CD8-positive, alpha-beta memory T cell (primary cell): ENCODE results near the gene USP35. TPM values are rescaled to one million over a fixed set of nuclear protein-coding genes. Genes with fewer than 3 reads are reported as not detected.

Source experiments
- CTCF ChIA-PET: fragments of 350-600 bp; sonication (Branson Sonifier 250); formaldehyde crosslinking; loops from one replicate; lab custom pipeline; 2021; ENCODE audit warnings: antibody characterized with exemption; lab: Charles Lee
- POLR2A ChIA-PET: fragments of 350-600 bp; sonication (Branson Sonifier 250); formaldehyde crosslinking; loops from one replicate; lab custom pipeline; 2021; ENCODE audit warnings: antibody characterized with exemption; lab: Charles Lee
- DNase-seq, 5 donors: peaks; one replicate each; pipeline versions ENCODE4 v3.0.0 to v3.0.0-alpha.2; 2020 to 2022; ENCODE audit warnings: mixed read lengths in 1 of 5
- H3K27ac ChIP-seq: one replicate; pipeline ENCODE4 v1.7.0; 2013; ENCODE audit warnings: low read depth, mild to moderate bottlenecking, low read length, moderate library complexity
- H3K27me3 ChIP-seq: 2 replicates; pipeline ENCODE4 v1.7.0; 2013; ENCODE audit warnings: low read length, mild to moderate bottlenecking; ENCODE audit not compliant: insufficient read depth, poor library complexity, severe bottlenecking
- H3K36me3 ChIP-seq: 2 replicates; pipeline ENCODE4 v1.7.0; 2013; ENCODE audit warnings: mild to moderate bottlenecking, low read length, moderate library complexity; ENCODE audit not compliant: insufficient read depth
- H3K4me1 ChIP-seq: 2 replicates; pipeline ENCODE4 v1.7.0; 2013; ENCODE audit warnings: mild to moderate bottlenecking, low read length, moderate library complexity; ENCODE audit not compliant: insufficient read depth
- H3K4me3 ChIP-seq: 2 replicates; pipeline ENCODE4 v1.7.0; 2013; ENCODE audit warnings: mild to moderate bottlenecking, low read length
- H3K9me3 ChIP-seq: 2 replicates; pipeline ENCODE4 v1.7.0; 2013; ENCODE audit warnings: mild to moderate bottlenecking, low read length
- H3K27ac Mint-ChIP-seq, 8 donors: one replicate each; pipeline ENCODE4 v1.8.0; 2020 to 2021; ENCODE audit warnings: mixed read lengths in 8 of 8, mild to moderate bottlenecking in 6 of 8, inconsistent platforms in 3 of 8, moderate library complexity in 3 of 8
- H3K27me3 Mint-ChIP-seq, 2 donors: one replicate each; pipeline ENCODE4 v1.8.0; 2020 to 2021; ENCODE audit warnings: mixed read lengths in 2 of 2, mild to moderate bottlenecking in 1 of 2, moderate library complexity in 1 of 2
- H3K36me3 Mint-ChIP-seq, 3 donors: one replicate each; pipeline ENCODE4 v1.8.0; 2020 to 2021; ENCODE audit warnings: mixed read lengths in 3 of 3, inconsistent platforms in 1 of 3, mild to moderate bottlenecking in 1 of 3
- H3K4me1 Mint-ChIP-seq, 3 donors: one replicate each; pipeline ENCODE4 v1.8.0; 2020 to 2021; ENCODE audit warnings: mixed read lengths in 3 of 3, inconsistent platforms in 1 of 3, mild to moderate bottlenecking in 1 of 3
- H3K4me3 Mint-ChIP-seq, 7 donors: one replicate each; pipeline ENCODE4 v1.8.0; 2020 to 2021; ENCODE audit warnings: mixed read lengths in 7 of 7, mild to moderate bottlenecking in 6 of 7, moderate library complexity in 4 of 7, inconsistent platforms in 2 of 7
- H3K9me3 Mint-ChIP-seq, 5 donors: one replicate each; pipeline ENCODE4 v1.8.0; 2020 to 2022; ENCODE audit warnings: mixed read lengths in 5 of 5, mild to moderate bottlenecking in 3 of 5, moderate library complexity in 2 of 5, inconsistent platforms in 1 of 5
- polyA plus RNA-seq: library from polyadenylated mRNA; unstranded; fragments of 300-500 nt; fragmentation: Illumina TruSeq; gene quantifications from one replicate; pipeline ENCODE4 v1.2.3, GENCODE V29; 2021
- total RNA-seq, 2 experiments: library from RNA; stranded (reverse); gene quantifications; one replicate each; pipeline ENCODE4 v1.2.3, GENCODE V29; 2021

USP35 gene
- total RNA-seq: 1 to 10 TPM; 4.4 TPM
- polyA plus RNA-seq: 1.1 TPM

- Histone ChIP-seq H3K27me3 (no peaks in the 10 kb centered on the region), H3K4me1 (peaks cover 38% of the 10 kb centered on the region), H3K27ac (peak within 1 kb of the TSS; percentile 72), H3K9me3 (no peaks in the 10 kb centered on the region), H3K4me3 (peak within 1 kb of the TSS; percentile 97), H3K36me3 (no peaks in the 10 kb centered on the region)
- H3K4me1 Mint-ChIP-seq: peaks cover 37 to 63% (median 52%) of the 10 kb centered on the region in 3 donors
- H3K4me3 Mint-ChIP-seq: peak within 1 kb of the TSS; percentile 96 to 100 (median 99)
- POLR2A ChIA-PET: interaction anchor here (1.1 to 3.4 kb wide), 4 partner anchors 14 to 194 kb away, joined by 3 to 12 read pairs (median 6); partner anchors contain the start of genes ALG8 and INTS4
- CTCF ChIA-PET: interaction anchor here (1.0 to 2.1 kb wide), 6 partner anchors 12 to 194 kb away, joined by 3 to 6 read pairs (median 4); partner anchors contain the start of gene INTS4
- peaks cover 0 to 1% of the 10 kb centered on the region in 2 donors for H3K27me3 Mint-ChIP-seq
- peak; percentile 83 to 93 (median 86) for DNase-seq
- no peaks in the 10 kb centered on the region for H3K9me3 Mint-ChIP-seq
- peaks cover 0 to 9% (median 0%) of the 10 kb centered on the region in 3 donors for H3K36me3 Mint-ChIP-seq
- peak within 1 kb of the TSS; percentile 85 to 100 (median 98) for H3K27ac Mint-ChIP-seq
These were observed at the start of gene USP35, which contains the start of gene KCTD21 for GRCh38 chr11:78188286-78189173. USP35 (plus strand) TSS chr11:78188919; CDS start chr11:78196246, 7,327 bp downstream. KCTD21 (minus strand) TSS chr11:78188626; CDS start chr11:78174554, 14,072 bp downstream.

DNA sequence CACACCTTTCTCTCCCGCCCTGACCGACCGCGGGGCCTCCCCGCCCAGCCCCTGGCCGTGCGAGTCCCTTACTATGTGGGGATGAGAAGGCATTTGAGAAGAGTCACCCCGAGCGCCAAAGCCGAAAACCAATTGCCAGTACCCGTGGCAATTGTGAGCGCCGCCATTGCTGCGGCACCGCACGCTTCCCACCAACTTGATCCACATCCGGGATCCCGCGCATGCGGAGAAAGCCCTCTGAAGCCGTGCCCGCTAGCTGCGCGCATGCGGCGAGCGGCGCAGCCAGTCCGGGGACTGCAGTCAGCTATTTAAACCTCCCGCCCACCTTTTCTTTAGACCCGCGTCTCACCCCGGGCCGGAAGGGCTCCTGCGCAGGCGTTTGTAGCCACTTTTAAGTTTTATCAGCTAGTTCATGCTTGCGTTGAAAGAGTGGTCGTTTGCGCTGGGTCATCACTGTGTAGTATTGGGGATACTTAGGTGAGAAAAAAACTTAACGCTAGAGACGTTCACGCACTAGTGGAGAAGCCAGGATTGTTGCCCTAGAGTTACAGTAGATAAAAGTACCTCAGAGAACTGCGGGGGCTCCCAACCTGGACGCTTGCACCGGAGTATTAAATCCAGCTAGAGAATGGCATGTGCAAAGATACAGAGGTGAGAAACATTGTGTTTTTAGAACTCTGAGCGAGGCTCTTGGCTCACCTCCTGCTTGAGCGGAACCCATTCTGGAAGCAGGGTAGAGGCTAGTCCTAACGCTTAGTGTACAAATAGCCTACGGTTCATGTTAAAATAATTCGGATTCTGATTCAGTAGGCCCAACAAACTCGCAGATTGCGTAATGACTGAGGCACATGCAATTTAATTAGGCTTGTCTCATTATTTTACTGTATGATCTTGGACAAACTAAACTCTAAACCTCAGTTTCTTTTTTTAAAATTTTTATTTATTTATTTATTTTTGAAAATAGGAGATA is 49.0 kb upstream of the USP35 start, which contains the start of gene ALG8:
Gene ALG8 (minus strand): TSS at position 205 of the 970 bp plus-strand sequence. CDS start 38 bp downstream, at position 167.
- ChIA-PET POLR2A (interaction anchor here (0.5 to 1.5 kb wide), 8 partner anchors 37 to 435 kb away, joined by 3 to 7 read pairs (median 4); partner anchors contain the start of genes GAB2, INTS4, KCTD21 and NARS2), CTCF (interaction anchor here (0.9 to 1.9 kb wide), 8 partner anchors 8 to 425 kb away, joined by 3 to 8 read pairs (median 4); partner anchors contain the start of gene INTS4)
- Mint-ChIP-seq H3K27me3 (peaks cover 0 to 1% of the 10 kb centered on the region in 2 donors), H3K36me3 (peaks cover 2 to 38% (median 6%) of the 10 kb centered on the region in 3 donors), H3K9me3 (no peaks in the 10 kb centered on the region), H3K27ac (peak within 1 kb of the TSS; percentile 87 to 98 (median 94)), H3K4me1 (peaks cover 35 to 46% (median 44%) of the 10 kb centered on the region in 3 donors), H3K4me3 (peak within 1 kb of the TSS; percentile 90 to 99 (median 95))
- no peaks in the 10 kb centered on the region for H3K36me3 ChIP-seq
- peak within 1 kb of the TSS; percentile 79 for H3K27ac ChIP-seq
- peak within 1 kb of the TSS; percentile 75 for H3K4me3 ChIP-seq
- peaks cover 11% of the 10 kb centered on the region for H3K4me1 ChIP-seq
- peak; percentile 93 to 97 (median 95) for DNase-seq
- H3K27me3 ChIP-seq: no peaks in the 10 kb centered on the region
- no peaks in the 10 kb centered on the region for H3K9me3 ChIP-seq

- POLR2A ChIA-PET: interaction anchor here (0.6 kb wide), 1 partner anchor 319 kb away, joined by 3 read pairs; no protein-coding TSS in a partner anchor
- peaks cover 0 to 1% of the 10 kb centered on the region in 2 donors for H3K27me3 Mint-ChIP-seq
- H3K36me3 Mint-ChIP-seq: peaks cover 0 to 36% (median 6%) of the 10 kb centered on the region in 3 donors
- DNase-seq: no peak
- peak overlapping the region; percentile 34 to 93 (median 75) for H3K4me3 Mint-ChIP-seq
- peak overlapping the region in 6 of 8 donors; percentile 15 to 86 (median 64) for H3K27ac Mint-ChIP-seq
- Histone ChIP-seq H3K9me3 (no peaks in the 10 kb centered on the region), H3K36me3 (no peaks in the 10 kb centered on the region), H3K4me1 (peaks cover 11% of the 10 kb centered on the region), H3K4me3 (no peak overlapping the region), H3K27me3 (no peaks in the 10 kb centered on the region), H3K27ac (no peak overlapping the region)
- no peaks in the 10 kb centered on the region for H3K9me3 Mint-ChIP-seq
- CTCF ChIA-PET: interaction anchor here (1.1 to 1.9 kb wide), 3 partner anchors 16 to 424 kb away, joined by 3 to 6 read pairs (median 6); partner anchors contain the start of gene INTS4
- H3K4me1 Mint-ChIP-seq: peaks cover 34 to 46% (median 44%) of the 10 kb centered on the region in 3 donors
These were observed 48.2 kb upstream of the USP35 start for GRCh38 chr11:78140392-78141077.

- no peak overlapping the region for H3K27ac Mint-ChIP-seq
- Histone ChIP-seq H3K9me3 (no peaks in the 10 kb centered on the region), H3K4me1 (peaks cover 4% of the 10 kb centered on the region), H3K27ac (no peak overlapping the region), H3K4me3 (no peak overlapping the region), H3K27me3 (no peaks in the 10 kb centered on the region), H3K36me3 (no peaks in the 10 kb centered on the region)
- H3K27me3 Mint-ChIP-seq: no peaks in the 10 kb centered on the region
- H3K4me3 Mint-ChIP-seq: no peak overlapping the region
- H3K36me3 Mint-ChIP-seq: peaks cover 0 to 11% (median 6%) of the 10 kb centered on the region in 3 donors
- CTCF ChIA-PET: no interaction called here
- no peaks in the 10 kb centered on the region for H3K9me3 Mint-ChIP-seq
- POLR2A ChIA-PET: no interaction called here
- peaks cover 9 to 11% (median 11%) of the 10 kb centered on the region in 3 donors for H3K4me1 Mint-ChIP-seq
- DNase-seq: no peak
These were observed 43.2 kb upstream of the USP35 start for GRCh38 chr11:78145511-78146025.

- Histone ChIP-seq H3K36me3 (no peaks in the 10 kb centered on the region), H3K4me3 (no peak overlapping the region), H3K4me1 (no peaks in the 10 kb centered on the region), H3K27me3 (no peaks in the 10 kb centered on the region), H3K27ac (no peak overlapping the region), H3K9me3 (no peaks in the 10 kb centered on the region)
- POLR2A ChIA-PET: no interaction called here
- H3K36me3 Mint-ChIP-seq: peaks cover 0 to 10% (median 5%) of the 10 kb centered on the region in 3 donors
- no peak for DNase-seq
- H3K4me3 Mint-ChIP-seq: no peak overlapping the region
- no peak overlapping the region for H3K27ac Mint-ChIP-seq
- H3K9me3 Mint-ChIP-seq: no peaks in the 10 kb centered on the region
- CTCF ChIA-PET: interaction anchor here (0.7 kb wide), 2 partner anchors 31 to 41 kb away, joined by 3 read pairs; partner anchors contain the start of genes KCTD21 and USP35
- no peaks in the 10 kb centered on the region for H3K27me3 Mint-ChIP-seq
- H3K4me1 Mint-ChIP-seq: no peaks in the 10 kb centered on the region
These were observed 40.9 kb upstream of the USP35 start for GRCh38 chr11:78147807-78148206.

DNA sequence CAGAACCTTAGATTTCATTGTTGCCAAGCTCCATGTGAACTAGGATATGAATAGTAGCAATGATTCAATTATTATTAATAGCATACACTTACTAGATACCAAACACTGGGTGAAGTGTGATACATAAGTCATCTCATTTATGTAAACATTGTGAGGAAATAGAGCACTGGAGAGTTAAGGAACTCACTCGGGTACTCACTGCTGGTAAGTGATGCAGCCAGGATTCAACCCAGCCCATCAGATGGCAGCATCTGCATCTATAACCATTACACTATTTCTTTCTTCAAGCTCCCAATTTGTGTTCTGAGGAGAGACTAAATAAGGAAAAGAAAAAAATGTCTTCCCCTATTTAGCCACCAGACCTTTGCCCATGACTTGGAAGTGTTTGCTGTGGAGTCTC is 39.1 kb upstream of the USP35 start:
- Mint-ChIP-seq H3K36me3 (peaks cover 0 to 4% (median 2%) of the 10 kb centered on the region in 3 donors), H3K27me3 (no peaks in the 10 kb centered on the region), H3K4me3 (no peak overlapping the region), H3K9me3 (no peaks in the 10 kb centered on the region), H3K4me1 (no peaks in the 10 kb centered on the region), H3K27ac (no peak overlapping the region)
- Histone ChIP-seq H3K4me3 (no peak overlapping the region), H3K27ac (no peak overlapping the region), H3K9me3 (no peaks in the 10 kb centered on the region), H3K36me3 (no peaks in the 10 kb centered on the region), H3K4me1 (no peaks in the 10 kb centered on the region), H3K27me3 (no peaks in the 10 kb centered on the region)
- peak in 1 of 5 donors; percentile 18 for DNase-seq
- ChIA-PET POLR2A (interaction anchor here (0.7 kb wide), 1 partner anchor 268 kb away, joined by 3 read pairs; the partner anchor contains the start of gene GAB2), CTCF (interaction anchor here (1.5 kb wide), 2 partner anchors 10 to 415 kb away, joined by 4 to 5 read pairs; partner anchors contain the start of gene ALG8)
